Panc1 (cell line): ENCODE measurements around the gene NEK6. TPM values are rescaled to one million over a fixed set of nuclear protein-coding genes. Genes with fewer than 3 reads are reported as not detected.

Experiments
- ATAC-seq: fragments of 200-7000 bp; cut with Tn5 transposase; 2 replicates; pipeline ENCODE4 v1.9.1; 2020; ENCODE audit warnings: mild to moderate bottlenecking, moderate library complexity
- BruUV-seq: library from RNA; stranded (reverse); fragments of 400-500 nt; replicated peaks from 2 replicates; lab custom pipeline; 2021; lab: Mats Ljungman, UMichigan
- CTCF ChIA-PET: fragments of 300-600 bp; sonication (Branson Sonifier 250); formaldehyde crosslinking; loops from one replicate; lab custom pipeline; 2022; ENCODE audit warnings: antibody characterized with exemption; lab: Charles Lee
- POLR2A ChIA-PET: fragments of 300-600 bp; sonication (Branson Sonifier 250); formaldehyde crosslinking; loops from one replicate; lab custom pipeline; 2022; ENCODE audit warnings: antibody characterized with exemption; lab: Charles Lee
- DNase-seq: peaks from one replicate; pipeline ENCODE4 v3.0.0-alpha.2; 2010; ENCODE audit warnings: low read depth, low spot score
- H3K27ac ChIP-seq: 2 replicates; pipeline ENCODE4 v1.5.1; 2011; ENCODE audit warnings: mild to moderate bottlenecking, low read length, inconsistent platforms
- H3K27me3 ChIP-seq: fragments of 200-500 bp; sonication (Bioruptor generic); 2 replicates; pipeline ENCODE4 v1.6.0; 2014; ENCODE audit warnings: low read length, inconsistent platforms; ENCODE audit not compliant: control insufficient read depth, insufficient read depth
- H3K36me3 ChIP-seq: fragments of 200-500 bp; sonication (Bioruptor generic); 2 replicates; pipeline ENCODE4 v1.5.1; 2014; ENCODE audit warnings: inconsistent platforms, mild to moderate bottlenecking, low read length, moderate library complexity; ENCODE audit not compliant: control insufficient read depth, insufficient read depth
- H3K4me1 ChIP-seq: 2 replicates; pipeline ENCODE4 v1.5.1; 2011; ENCODE audit warnings: inconsistent platforms, mild to moderate bottlenecking, low read length, moderate library complexity; ENCODE audit not compliant: control insufficient read depth, insufficient read depth
- H3K4me3 ChIP-seq, 2 experiments: 2 replicates each; pipeline ENCODE4 v1.5.1; 2011 to 2012; ENCODE audit warnings: low read depth in 2 of 2, low read length in 2 of 2, mild to moderate bottlenecking in 2 of 2, inconsistent platforms in 1 of 2, moderate library complexity in 1 of 2
- H3K9me3 ChIP-seq: fragments of 200-500 bp; sonication (Bioruptor generic); 2 replicates; pipeline ENCODE4 v1.5.1; 2014; ENCODE audit warnings: low read depth, mild to moderate bottlenecking, inconsistent platforms, low read length, moderate library complexity; ENCODE audit not compliant: control insufficient read depth, insufficient read depth
- CTCF ChIP-seq: fragments of 450-650 bp; IDR thresholded peaks from 2 replicates; pipeline ENCODE4 v1.5.1; 2017; ENCODE audit warnings: mild to moderate bottlenecking
- POLR2AphosphoS5 ChIP-seq: IDR thresholded peaks from 2 replicates; pipeline ENCODE4 v1.6.1; 2012; ENCODE audit warnings: mild to moderate bottlenecking, low read depth, low read length, moderate library complexity
- REST ChIP-seq, 2 experiments: IDR thresholded peaks; 2 replicates each; pipeline ENCODE4 v1.6.1; 2011 to 2012; ENCODE audit warnings: low read depth in 2 of 2, control low read depth in 1 of 2, low read length in 1 of 2, mild to moderate bottlenecking in 1 of 2, moderate library complexity in 1 of 2; ENCODE audit not compliant: insufficient read depth in 1 of 2
- SIN3A ChIP-seq: IDR thresholded peaks from 2 replicates; pipeline ENCODE4 v1.6.1; 2012; ENCODE audit warnings: low read depth, mild to moderate bottlenecking, low read length, moderate library complexity, borderline replicate concordance; ENCODE audit not compliant: insufficient read depth
- TCF7L2 ChIP-seq: IDR thresholded peaks from 2 replicates; pipeline ENCODE4 v1.6.1; 2011; ENCODE audit warnings: mild to moderate bottlenecking, low read depth, low read length, inconsistent platforms
- in situ Hi-C: cut with HindIII; loops from 2 replicates; pipeline ENCODE4 v1.10.0; 2016; ENCODE audit warnings: low sequenced_read_pairs, low pct_unique_long_range_greater_than_20kb
- intact Hi-C: fragments of 100-400 bp; cut with micrococcal nuclease; formaldehyde crosslinking; loops from one replicate; pipeline ENCODE4 v1.10.0; 2022; ENCODE audit not compliant: unreplicated experiment
- total RNA-seq: library from RNA; stranded (reverse); gene quantifications from one replicate; pipeline ENCODE4 v1.2.1, GENCODE V29; 2021; ENCODE audit not compliant: unreplicated experiment

The NEK6 gene
- total RNA-seq, 1 experiment from 2014 or later, result 56.3 TPM

- DNase-seq (no peak), ATAC-seq (no peak)
- intact Hi-C loops (no loop called here), in situ Hi-C loops (no loop called here)
- Histone ChIP-seq H3K27ac (peak overlapping the region; percentile 94), H3K4me3 (no peak overlapping the region), H3K4me1 (peaks cover 77% of the 10 kb centered on the region), H3K9me3 (no peaks in the 10 kb centered on the region), H3K36me3 (no peaks in the 10 kb centered on the region), H3K27me3 (no peaks in the 10 kb centered on the region)
- no peak for TF ChIP-seq REST (IDR thresholded peaks at IDR 0.05; ENCODE audit: insufficient read depth in 1 of 2, low read depth in 2 of 2, low read length in 1 of 2)
- no peak for TF ChIP-seq SIN3A
- no peak for TF ChIP-seq CTCF
- TF ChIP-seq POLR2AphosphoS5, result no peak
- no peak for TF ChIP-seq TCF7L2
- BruUV-seq, result no TSS peak
- ChIA-PET POLR2A (no interaction called here), CTCF (no interaction called here)
Measured at GRCh38 chr9:124304285-124304684, 46.5 kb downstream of the NEK6 start.

- Histone ChIP-seq H3K4me3 (no peak overlapping the region), H3K27ac (peak overlapping the region; percentile 94), H3K27me3 (no peaks in the 10 kb centered on the region), H3K9me3 (no peaks in the 10 kb centered on the region), H3K36me3 (no peaks in the 10 kb centered on the region), H3K4me1 (peaks cover 69% of the 10 kb centered on the region)
- ATAC-seq (peak; percentile 39), DNase-seq (peak; percentile 57)
- intact Hi-C loops (no loop called here), in situ Hi-C loops (no loop called here)
- no peak for TF ChIP-seq REST (IDR thresholded peaks at IDR 0.05; ENCODE audit: insufficient read depth in 1 of 2, low read depth in 2 of 2, low read length in 1 of 2)
- no TSS peak for BruUV-seq
- CTCF ChIA-PET, result interaction anchor here (0.7 kb wide), 1 partner anchor 57 kb away, joined by 6 read pairs; no protein-coding TSS in a partner anchor
- POLR2A ChIA-PET, result no interaction called here
Measured at GRCh38 chr9:124306098-124306735, 48.5 kb downstream of the NEK6 start.
